ENCODE data around the gene VASH1. TPM values are rescaled to one million over a fixed set of nuclear protein-coding genes. Genes with fewer than 3 reads are reported as not detected.

Gene VASH1
- total and polyA plus RNA-seq, 2 experiments from 2014 or later: 0.78 to 2.8 TPM

GRCh38 chr14:76718306-76719040 lies 42.8 kb upstream of the VASH1 start (continued):
- no peak for TF ChIP-seq ZNF462 (CRISPR knock-in tag; IDR thresholded peaks at IDR 0.05)
- no peak for TF ChIP-seq REST (IDR thresholded peaks at IDR 0.05; ENCODE audit: unreplicated experiment)
- no peak for TF ChIP-seq ZNF331 (CRISPR knock-in tag; IDR thresholded peaks at IDR 0.05; ENCODE audit: low read depth)
- TF ChIP-seq EZH2 (IDR thresholded peaks at IDR 0.05; ENCODE audit: low read depth, unreplicated experiment): no peak
- no peak for TF ChIP-seq EZH2phosphoT487 (IDR thresholded peaks at IDR 0.05; ENCODE audit: unreplicated experiment)
- TF ChIP-seq ZNF114 (CRISPR knock-in tag; IDR thresholded peaks at IDR 0.05): no peak
- TF ChIP-seq POLR2AphosphoS5 (IDR thresholded peaks at IDR 0.05; ENCODE audit: low read depth): no peak
